ENCODE results near the gene ATIC. TPM values are rescaled to one million over a fixed set of nuclear protein-coding genes. Genes with fewer than 3 reads are reported as not detected.

Gene ATIC
- total and polyA plus RNA-seq, 3 donors from 2014 or later = 53.0 to 64.6 (median 62.1) TPM

DNA sequence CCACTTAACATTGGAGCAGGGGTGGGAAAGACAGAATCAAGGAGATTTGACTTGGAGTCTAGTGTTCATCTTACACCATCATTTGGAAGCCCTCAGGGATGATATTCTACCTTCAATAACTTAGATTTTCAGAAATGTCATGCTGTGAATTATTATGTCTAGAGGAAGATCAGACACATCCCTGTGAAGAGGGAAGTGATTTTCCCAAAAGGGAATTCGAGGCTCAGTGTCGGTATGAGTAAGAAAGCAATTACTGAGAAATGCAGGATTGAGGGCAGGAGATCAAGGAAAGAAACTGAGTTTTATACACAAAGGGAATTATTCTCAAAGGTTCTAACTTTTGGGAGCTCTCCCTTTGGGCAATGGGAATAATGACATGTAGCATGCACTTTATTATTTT lies 25.6 kb upstream of the ATIC start:
- no peak overlapping the region for H3K4me3 ChIP-seq
- 79 to 85% methylated on average over 2 of the region's 2 CpGs for WGBS, 2 donors
- no peaks in the 10 kb centered on the region for H3K4me1 ChIP-seq
- intact Hi-C loops (cut with DNase I; ENCODE audit: low total_unique reads) = no loop called here
- no peaks in the 10 kb centered on the region for H3K9me3 ChIP-seq
- DNase-seq = no peak
- no peak overlapping the region for H3K27ac ChIP-seq
- H3K36me3 ChIP-seq (ENCODE audit: low read depth, missing control alignments) = no peaks in the 10 kb centered on the region
- no peak for TF ChIP-seq POLR2A (IDR thresholded peaks at IDR 0.05)
- TF ChIP-seq, protein P1, sequence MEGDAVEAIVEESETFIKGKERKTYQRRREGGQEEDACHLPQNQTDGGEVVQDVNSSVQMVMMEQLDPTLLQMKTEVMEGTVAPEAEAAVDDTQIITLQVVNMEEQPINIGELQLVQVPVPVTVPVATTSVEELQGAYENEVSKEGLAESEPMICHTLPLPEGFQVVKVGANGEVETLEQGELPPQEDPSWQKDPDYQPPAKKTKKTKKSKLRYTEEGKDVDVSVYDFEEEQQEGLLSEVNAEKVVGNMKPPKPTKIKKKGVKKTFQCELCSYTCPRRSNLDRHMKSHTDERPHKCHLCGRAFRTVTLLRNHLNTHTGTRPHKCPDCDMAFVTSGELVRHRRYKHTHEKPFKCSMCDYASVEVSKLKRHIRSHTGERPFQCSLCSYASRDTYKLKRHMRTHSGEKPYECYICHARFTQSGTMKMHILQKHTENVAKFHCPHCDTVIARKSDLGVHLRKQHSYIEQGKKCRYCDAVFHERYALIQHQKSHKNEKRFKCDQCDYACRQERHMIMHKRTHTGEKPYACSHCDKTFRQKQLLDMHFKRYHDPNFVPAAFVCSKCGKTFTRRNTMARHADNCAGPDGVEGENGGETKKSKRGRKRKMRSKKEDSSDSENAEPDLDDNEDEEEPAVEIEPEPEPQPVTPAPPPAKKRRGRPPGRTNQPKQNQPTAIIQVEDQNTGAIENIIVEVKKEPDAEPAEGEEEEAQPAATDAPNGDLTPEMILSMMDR (IDR thresholded peaks at IDR 0.05) = no peak
- no peaks in the 10 kb centered on the region for H3K27me3 ChIP-seq

GRCh38 chr2:215288112-215288815 lies 23.6 kb upstream of the ATIC start:
- Histone ChIP-seq H3K9me3 (no peaks in the 10 kb centered on the region), H3K4me1 (no peaks in the 10 kb centered on the region), H3K4me3 (no peak overlapping the region), H3K36me3 (ENCODE audit: low read depth, missing control alignments) (no peaks in the 10 kb centered on the region), H3K27ac (no peak overlapping the region), H3K27me3 (no peaks in the 10 kb centered on the region)
- TF ChIP-seq, protein P1 (IDR thresholded peaks at IDR 0.05) = no peak
- TF ChIP-seq POLR2A (IDR thresholded peaks at IDR 0.05) = no peak
- DNase-seq = no peak
- intact Hi-C loops (cut with DNase I; ENCODE audit: low total_unique reads) = no loop called here
- 77 to 91% methylated on average over 6 of the region's 6 CpGs for WGBS, 2 donors

DNA sequence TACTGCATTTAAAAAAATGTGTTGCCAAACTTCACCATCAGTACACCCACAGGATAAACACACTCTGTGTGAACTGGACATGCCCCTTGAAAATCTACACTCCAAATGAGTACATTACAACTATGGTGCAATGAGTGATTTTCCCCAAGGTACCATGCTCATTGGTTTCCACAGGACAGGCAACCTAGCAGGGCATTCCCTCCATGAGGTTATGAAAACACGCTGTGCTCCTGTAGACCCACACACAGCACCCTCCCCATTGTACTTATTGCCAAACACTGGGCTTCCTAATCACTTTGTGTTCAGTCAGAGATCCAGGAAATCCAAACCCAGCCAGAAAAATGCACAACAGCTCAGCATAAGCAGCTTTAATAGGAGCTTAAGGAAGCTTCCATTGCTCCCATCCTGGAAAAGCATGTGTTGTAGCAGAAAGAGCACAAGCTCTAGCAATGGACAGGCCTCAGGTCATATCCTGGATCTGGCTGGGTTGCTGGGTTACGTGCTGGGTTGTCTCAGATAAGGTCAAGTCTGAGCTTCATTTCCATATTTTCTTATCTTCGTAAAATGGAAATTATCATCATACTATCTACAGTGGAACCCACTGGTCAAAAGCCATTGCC lies 20.8 kb upstream of the ATIC start:
- no peaks in the 10 kb centered on the region for H3K36me3 ChIP-seq (ENCODE audit: low read depth, missing control alignments)
- H3K9me3 ChIP-seq = no peaks in the 10 kb centered on the region
- DNase-seq = no peak
- no peak overlapping the region for H3K4me3 ChIP-seq
- intact Hi-C loops (cut with DNase I; ENCODE audit: low total_unique reads) = no loop called here
- H3K27me3 ChIP-seq = no peaks in the 10 kb centered on the region
- 88 to 90% methylated on average over 3 of the region's 3 CpGs for WGBS, 2 donors
- TF ChIP-seq POLR2A (IDR thresholded peaks at IDR 0.05) = no peak
- TF ChIP-seq, protein P1 (IDR thresholded peaks at IDR 0.05) = no peak
- H3K27ac ChIP-seq = no peak overlapping the region
- no peaks in the 10 kb centered on the region for H3K4me1 ChIP-seq

DNA sequence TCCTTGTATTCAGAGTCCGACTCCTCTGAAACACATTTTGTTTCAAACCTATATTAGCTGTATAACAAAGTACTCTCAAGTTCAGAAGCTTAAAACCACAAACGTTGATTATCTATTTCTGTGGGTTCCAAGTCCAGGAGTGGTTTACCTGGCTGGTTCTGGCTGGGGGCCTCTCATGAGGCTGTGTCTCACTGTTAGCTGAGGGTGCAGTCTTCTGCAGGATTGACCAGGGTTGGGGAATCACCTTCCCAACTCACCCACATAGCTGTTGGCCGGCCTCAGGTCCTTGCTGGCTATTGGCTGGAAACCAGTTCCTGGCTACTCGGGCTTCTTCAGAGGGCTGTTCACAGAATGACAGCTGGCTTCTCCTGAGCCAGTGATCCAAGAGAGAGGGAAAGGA lies 18.0 kb upstream of the ATIC start:
- no peak overlapping the region for H3K27ac ChIP-seq
- no peaks in the 10 kb centered on the region for H3K9me3 ChIP-seq
- no peaks in the 10 kb centered on the region for H3K27me3 ChIP-seq
- DNase-seq = no peak
- H3K36me3 ChIP-seq (ENCODE audit: low read depth, missing control alignments) = no peaks in the 10 kb centered on the region
- TF ChIP-seq, protein P1 (IDR thresholded peaks at IDR 0.05) = no peak
- TF ChIP-seq POLR2A (IDR thresholded peaks at IDR 0.05) = no peak
- intact Hi-C loops (cut with DNase I; ENCODE audit: low total_unique reads) = no loop called here
- no peak overlapping the region for H3K4me3 ChIP-seq
- no peaks in the 10 kb centered on the region for H3K4me1 ChIP-seq
- 92 to 94% methylated on average over 3 to 4 of the region's 4 CpGs for WGBS, 2 donors
